Activated naive CD4-positive, alpha-beta T cell treated with anti-CD3 and anti-CD28 coated beads, Interleukin-2, amount 50 U/mL, for 24 hours (primary cell): ENCODE data around the gene ELL.
"Not testable (repeated sequence)": the region's sequence is repeated elsewhere in the genome, so short reads cannot be mapped to it uniquely, and the experiment has no call there.

Source experiments
- H3K27ac Mint-ChIP-seq: one replicate; pipeline ENCODE4 v1.8.0; 2021; ENCODE audit warnings: mild to moderate bottlenecking, mixed read lengths
- H3K27me3 Mint-ChIP-seq: one replicate; pipeline ENCODE4 v1.8.0; 2021; ENCODE audit warnings: mixed read lengths
- H3K36me3 Mint-ChIP-seq: one replicate; pipeline ENCODE4 v1.8.0; 2021; ENCODE audit warnings: mixed read lengths
- H3K4me1 Mint-ChIP-seq: one replicate; pipeline ENCODE4 v1.8.0; 2021; ENCODE audit warnings: mixed read lengths
- H3K4me3 Mint-ChIP-seq: one replicate; pipeline ENCODE4 v1.8.0; 2021; ENCODE audit warnings: mild to moderate bottlenecking, mixed read lengths
- H3K9me3 Mint-ChIP-seq: one replicate; pipeline ENCODE4 v1.8.0; 2021; ENCODE audit warnings: mixed read lengths

The ELL gene

GRCh38 chr19:18414504-18415177, 107.2 kb downstream of the ELL start:
- Mint-ChIP-seq H3K9me3 (no peaks in the 10 kb centered on the region), H3K36me3 (no peaks in the 10 kb centered on the region), H3K27me3 (peaks cover 15% of the 10 kb centered on the region), H3K4me3 (peak overlapping the region; percentile 26), H3K4me1 (peaks cover 36% of the 10 kb centered on the region), H3K27ac (peak overlapping the region; percentile 80)

GRCh38 chr19:18412610-18413239, 109.1 kb downstream of the ELL start:
- Mint-ChIP-seq H3K36me3 (no peaks in the 10 kb centered on the region), H3K27me3 (peaks cover 13% of the 10 kb centered on the region), H3K9me3 (no peaks in the 10 kb centered on the region), H3K4me3 (no peak overlapping the region), H3K27ac (no peak overlapping the region), H3K4me1 (peaks cover 24% of the 10 kb centered on the region)

- Mint-ChIP-seq H3K36me3 (no peaks in the 10 kb centered on the region), H3K4me3 (no peak overlapping the region), H3K4me1 (no peaks in the 10 kb centered on the region), H3K27me3 (peaks cover 3% of the 10 kb centered on the region), H3K9me3 (no peaks in the 10 kb centered on the region), H3K27ac (no peak overlapping the region)
These were observed 113.8 kb downstream of the ELL start for GRCh38 chr19:18408053-18408476.

DNA sequence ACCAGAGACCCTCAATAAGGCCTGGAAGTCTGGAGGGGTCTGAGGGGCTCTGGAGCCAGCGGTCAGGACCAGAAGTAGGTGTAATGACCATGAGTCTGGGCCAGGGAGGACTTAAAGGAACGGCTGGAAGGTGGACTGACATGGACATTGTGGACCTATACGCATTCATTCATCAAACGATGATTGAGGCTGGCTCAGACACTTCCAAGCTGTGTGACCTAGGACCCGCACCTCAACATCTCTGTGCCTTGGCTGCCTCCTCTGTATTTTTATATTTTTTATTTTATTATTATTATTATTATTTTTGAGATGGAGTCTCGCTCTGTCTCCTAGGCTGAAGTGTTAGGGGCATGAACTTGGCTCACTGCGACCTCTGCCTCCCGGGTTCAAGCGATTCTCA, 115.1 kb downstream of the ELL start:
- Mint-ChIP-seq H3K27me3 (peaks cover 2% of the 10 kb centered on the region), H3K4me1 (no peaks in the 10 kb centered on the region), H3K36me3 (no peaks in the 10 kb centered on the region), H3K4me3 (no peak overlapping the region), H3K27ac (no peak overlapping the region), H3K9me3 (no peaks in the 10 kb centered on the region)

GRCh38 chr19:18405754-18406153, 116.1 kb downstream of the ELL start:
- not testable (repeated sequence) for H3K4me3 Mint-ChIP-seq, H3K27ac Mint-ChIP-seq, H3K36me3 Mint-ChIP-seq, H3K27me3 Mint-ChIP-seq, H3K4me1 Mint-ChIP-seq, H3K9me3 Mint-ChIP-seq

GRCh38 chr19:18402455-18403248, 119.2 kb downstream of the ELL start:
- H3K27me3 Mint-ChIP-seq, H3K36me3 Mint-ChIP-seq, H3K4me1 Mint-ChIP-seq, H3K9me3 Mint-ChIP-seq, H3K4me3 Mint-ChIP-seq: not testable (repeated sequence)
- peak overlapping the region; percentile 65 for H3K27ac Mint-ChIP-seq

- no peak overlapping the region for H3K4me3 Mint-ChIP-seq
- peak overlapping the region; percentile 68 for H3K27ac Mint-ChIP-seq
- H3K9me3 Mint-ChIP-seq = no peaks in the 10 kb centered on the region
- peaks cover 4% of the 10 kb centered on the region for H3K4me1 Mint-ChIP-seq
- peaks cover 2% of the 10 kb centered on the region for H3K27me3 Mint-ChIP-seq
- H3K36me3 Mint-ChIP-seq = no peaks in the 10 kb centered on the region
These were observed 120.2 kb downstream of the ELL start for GRCh38 chr19:18401580-18402112.

DNA sequence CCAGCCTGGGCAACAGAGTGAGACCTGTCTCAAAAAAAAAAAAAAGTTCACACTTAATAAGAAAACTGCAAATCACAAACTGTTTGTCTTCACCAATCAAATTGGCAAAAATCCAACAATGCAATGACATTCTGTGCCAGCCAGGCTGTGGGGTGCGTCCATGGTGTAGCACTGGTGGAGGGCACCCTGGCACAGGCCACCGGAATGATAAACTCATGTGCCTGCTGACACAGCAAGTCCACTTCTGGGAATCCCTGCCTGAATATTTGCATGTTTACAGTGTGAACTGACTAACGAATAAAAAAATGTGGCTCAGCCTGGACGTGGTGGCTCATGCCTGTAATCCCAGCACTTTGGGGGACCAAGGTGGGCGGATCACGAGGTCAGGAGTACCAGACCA, 122.9 kb downstream of the ELL start:
- Mint-ChIP-seq H3K36me3 (no peaks in the 10 kb centered on the region), H3K4me1 (peaks cover 4% of the 10 kb centered on the region), H3K9me3 (no peaks in the 10 kb centered on the region), H3K27me3 (peaks cover 2% of the 10 kb centered on the region), H3K4me3 (no peak overlapping the region), H3K27ac (no peak overlapping the region)

DNA sequence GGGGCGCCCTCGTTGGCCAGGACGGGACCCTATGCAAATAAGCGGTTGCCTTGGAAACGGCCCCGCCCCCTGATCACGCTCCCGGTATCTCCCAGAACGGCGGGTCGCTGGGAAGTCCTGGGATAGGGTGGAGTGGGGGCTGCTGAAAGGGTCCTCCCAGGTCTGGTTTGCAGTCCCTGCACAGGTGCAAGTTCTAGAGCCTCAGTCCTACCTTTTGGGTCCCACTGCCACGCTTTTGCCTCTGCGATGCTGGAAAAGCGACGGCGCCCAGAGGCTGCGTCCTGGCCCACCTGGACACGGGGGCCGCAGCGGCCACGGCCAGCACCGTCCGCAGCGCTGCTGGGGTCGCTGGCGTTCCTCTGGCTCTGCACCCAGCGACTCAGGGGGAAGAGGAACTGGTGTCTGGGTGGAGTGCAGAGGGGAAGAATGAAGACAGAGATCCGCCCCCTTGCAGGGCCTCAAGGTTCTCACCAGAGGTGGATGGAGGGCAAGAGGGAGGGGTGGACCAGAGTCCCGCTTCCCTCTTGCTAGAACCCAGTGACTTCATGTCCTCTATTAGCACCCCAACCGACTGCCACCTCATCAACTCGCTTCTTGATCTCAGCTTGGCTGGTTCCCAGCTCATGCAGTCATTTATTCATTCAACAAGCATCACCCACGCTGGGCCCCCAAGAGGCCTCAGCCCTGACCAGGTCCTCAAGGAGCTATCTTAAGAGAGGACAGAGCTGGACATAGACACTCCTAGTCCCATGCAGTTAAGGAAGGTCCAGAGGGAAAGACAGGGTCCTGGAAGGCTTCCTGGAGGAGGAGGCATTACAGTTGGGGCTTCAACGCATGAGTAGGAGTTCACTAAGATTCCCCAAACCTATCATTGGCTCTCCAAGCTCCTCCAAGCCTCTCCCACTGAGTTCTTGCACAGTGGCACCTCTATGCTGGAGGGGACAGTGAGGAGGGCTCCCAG, 124.3 kb downstream of the ELL start, which contains the start of gene LRRC25:
LRRC25 (minus strand) TSS at position 381 of the 961 bp plus-strand sequence. CDS start 659 bp downstream, outside the sequence.
- no peaks in the 10 kb centered on the region for H3K9me3 Mint-ChIP-seq
- no peaks in the 10 kb centered on the region for H3K36me3 Mint-ChIP-seq
- H3K27me3 Mint-ChIP-seq = peaks cover 2% of the 10 kb centered on the region
- peaks cover 4% of the 10 kb centered on the region for H3K4me1 Mint-ChIP-seq
- H3K4me3 Mint-ChIP-seq = no peak within 1 kb of the TSS
- H3K27ac Mint-ChIP-seq = no peak within 1 kb of the TSS

DNA sequence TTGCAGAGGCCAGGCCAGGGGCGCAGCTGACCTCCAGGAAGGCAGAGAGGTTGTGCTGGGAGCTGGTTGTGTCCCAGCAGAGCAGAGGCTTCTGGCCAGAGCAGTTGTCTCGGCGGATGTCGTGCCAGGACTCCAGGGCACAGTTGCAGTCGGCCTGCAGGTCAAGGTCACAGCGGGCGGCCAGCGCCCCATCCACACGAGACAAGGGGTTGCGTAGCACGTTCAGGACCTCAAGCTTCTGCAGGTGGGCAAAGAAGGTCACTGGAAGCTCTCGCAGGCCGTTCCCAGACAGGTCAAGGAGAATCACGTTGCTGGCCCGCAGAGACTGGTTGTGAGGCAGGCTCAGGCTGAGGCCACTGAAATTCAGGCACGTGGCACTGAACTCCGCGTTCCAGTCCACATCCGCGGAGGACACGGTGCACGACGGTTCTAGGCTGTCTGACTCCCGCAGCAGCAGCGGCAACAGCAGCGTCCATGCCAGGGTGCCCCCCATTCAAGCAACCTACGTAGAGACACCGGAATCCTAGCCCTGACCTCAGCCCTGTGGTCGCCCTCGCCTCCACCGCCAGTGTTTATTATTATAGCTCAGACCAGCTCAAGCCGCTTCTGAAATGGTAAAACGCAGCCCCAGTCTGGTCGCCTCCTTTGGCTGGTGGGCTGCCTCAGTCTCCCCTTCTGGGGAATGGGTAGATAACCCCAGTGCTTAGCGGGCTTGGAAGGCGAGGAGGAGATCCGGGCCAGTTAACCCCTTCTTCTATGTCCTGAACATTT, 125.2 kb downstream of the ELL start:
- Mint-ChIP-seq H3K36me3 (no peaks in the 10 kb centered on the region), H3K4me1 (peaks cover 4% of the 10 kb centered on the region), H3K27me3 (peaks cover 3% of the 10 kb centered on the region), H3K27ac (no peak overlapping the region), H3K4me3 (no peak overlapping the region), H3K9me3 (no peaks in the 10 kb centered on the region)

GRCh38 chr19:18393836-18394235, 128.0 kb downstream of the ELL start:
- H3K4me1 Mint-ChIP-seq = peaks cover 4% of the 10 kb centered on the region
- no peaks in the 10 kb centered on the region for H3K36me3 Mint-ChIP-seq
- H3K4me3 Mint-ChIP-seq = no peak overlapping the region
- H3K27ac Mint-ChIP-seq = no peak overlapping the region
- no peaks in the 10 kb centered on the region for H3K9me3 Mint-ChIP-seq
- H3K27me3 Mint-ChIP-seq = peaks cover 8% of the 10 kb centered on the region

GRCh38 chr19:18392926-18393325, 128.9 kb downstream of the ELL start:
- Mint-ChIP-seq H3K4me3 (no peak overlapping the region), H3K36me3 (no peaks in the 10 kb centered on the region), H3K27ac (no peak overlapping the region), H3K9me3 (no peaks in the 10 kb centered on the region), H3K4me1 (peaks cover 8% of the 10 kb centered on the region), H3K27me3 (peaks cover 10% of the 10 kb centered on the region)
